Renal cortical epithelial cell (primary cell): ENCODE data around the gene CEP152. TPM values are rescaled to one million over a fixed set of nuclear protein-coding genes. Genes with fewer than 3 reads are reported as not detected.
"Not testable (repeated sequence)": the region's sequence is repeated elsewhere in the genome, so short reads cannot be mapped to it uniquely, and the experiment has no call there.

Experiments used
- DNase-seq: peaks from one replicate; pipeline ENCODE4 v3.0.0-alpha.2; 2011; ENCODE audit warnings: low read depth
- total RNA-seq: library from RNA; depleted of rRNA; stranded (reverse); fragments of >200 nt; gene quantifications from 2 replicates; pipeline ENCODE4 v1.2.3, GENCODE V29; 2014

CEP152 gene
- 4.7 and 7.1 TPM in 2 replicates for total RNA-seq

- peak; percentile 100 for DNase-seq
Measured at GRCh38 chr15:48810414-48811324, at the start of gene CEP152. CEP152 (minus strand) TSS chr15:48811069; CDS start chr15:48805649, 5,420 bp downstream.

- DNase-seq = no peak
Measured at GRCh38 chr15:48859426-48859825, 48.6 kb upstream of the CEP152 start.

GRCh38 chr15:48858401-48858800 lies 47.5 kb upstream of the CEP152 start:
- DNase-seq = no peak

- DNase-seq = no peak
Measured at GRCh38 chr15:48856942-48857341, 46.1 kb upstream of the CEP152 start.

- DNase-seq = peak; percentile 50
Measured at GRCh38 chr15:48855501-48856440, 44.9 kb upstream of the CEP152 start.

GRCh38 chr15:48854434-48854833 lies 43.6 kb upstream of the CEP152 start:
- DNase-seq = not testable (repeated sequence)

- no peak for DNase-seq
Measured at GRCh38 chr15:48851956-48852355, 41.1 kb upstream of the CEP152 start.

- DNase-seq = no peak
Measured at GRCh38 chr15:48850648-48851047, 39.8 kb upstream of the CEP152 start.

GRCh38 chr15:48845123-48845522 lies 34.3 kb upstream of the CEP152 start:
- no peak for DNase-seq

GRCh38 chr15:48842501-48842900 lies 31.6 kb upstream of the CEP152 start:
- no peak for DNase-seq

GRCh38 chr15:48834756-48835155 lies 23.9 kb upstream of the CEP152 start:
- no peak for DNase-seq

- DNase-seq = no peak
Measured at GRCh38 chr15:48833526-48834239, 22.8 kb upstream of the CEP152 start.

GRCh38 chr15:48832648-48833047 lies 21.8 kb upstream of the CEP152 start:
- DNase-seq = no peak

GRCh38 chr15:48828906-48829305 lies 18.0 kb upstream of the CEP152 start:
- DNase-seq = no peak

GRCh38 chr15:48828471-48828870 lies 17.6 kb upstream of the CEP152 start:
- DNase-seq = no peak

GRCh38 chr15:48825075-48825474 lies 14.2 kb upstream of the CEP152 start:
- DNase-seq = no peak

GRCh38 chr15:48823706-48824105 lies 12.8 kb upstream of the CEP152 start:
- no peak for DNase-seq

- peak; percentile 18 for DNase-seq
Measured at GRCh38 chr15:48823237-48823636, 12.4 kb upstream of the CEP152 start.

GRCh38 chr15:48814286-48814685 lies 3.4 kb upstream of the CEP152 start:
- DNase-seq = no peak

GRCh38 chr15:48811325-48811958 lies 573 bp upstream of the CEP152 start:
- DNase-seq = peak; percentile 19

GRCh38 chr15:48806151-48806550 lies 4.7 kb downstream of the CEP152 start:
- no peak for DNase-seq
